GM19238 (cell line): ENCODE measurements around the gene TNNI2.

Experiments
- DNase-seq: peaks from one replicate; pipeline ENCODE4 v3.0.0; 2011; ENCODE audit warnings: low spot score; ENCODE audit not compliant: insufficient read length

The TNNI2 gene

GRCh38 chr11:1860108-1860507 lies 21.3 kb downstream of the TNNI2 start:
- DNase-seq, result no peak

- DNase-seq, result no peak
Observed at GRCh38 chr11:1861435-1862411, 22.9 kb downstream of the TNNI2 start.

GRCh38 chr11:1862588-1863351 lies 24.0 kb downstream of the TNNI2 start:
- no peak for DNase-seq

GRCh38 chr11:1863352-1864216 lies 24.8 kb downstream of the TNNI2 start:
- no peak for DNase-seq

GRCh38 chr11:1864231-1864630 lies 25.4 kb downstream of the TNNI2 start:
- DNase-seq, result no peak

- DNase-seq, result no peak
Observed at GRCh38 chr11:1864831-1865665, 26.3 kb downstream of the TNNI2 start.

- DNase-seq, result no peak
Observed at GRCh38 chr11:1866226-1866625, 27.4 kb downstream of the TNNI2 start.

GRCh38 chr11:1866776-1867175 lies 28.0 kb downstream of the TNNI2 start:
- DNase-seq, result no peak

- DNase-seq, result no peak
Observed at GRCh38 chr11:1867381-1867780, 28.6 kb downstream of the TNNI2 start.

- no peak for DNase-seq
Observed at GRCh38 chr11:1868056-1868635, 29.4 kb downstream of the TNNI2 start.

GRCh38 chr11:1868636-1869291 lies 30.0 kb downstream of the TNNI2 start:
- DNase-seq, result no peak

GRCh38 chr11:1869427-1870325 lies 30.9 kb downstream of the TNNI2 start:
- no peak for DNase-seq

GRCh38 chr11:1870326-1870696 lies 31.5 kb downstream of the TNNI2 start:
- no peak for DNase-seq

GRCh38 chr11:1870721-1871466 lies 32.1 kb downstream of the TNNI2 start:
- no peak for DNase-seq

- no peak for DNase-seq
Observed at GRCh38 chr11:1871531-1871930, 32.8 kb downstream of the TNNI2 start.

- DNase-seq, result no peak
Observed at GRCh38 chr11:1872267-1872985, 33.6 kb downstream of the TNNI2 start.
